Measurements from ENCODE around the gene DENND4B.
"Not testable (repeated sequence)": the region's sequence is repeated elsewhere in the genome, so short reads cannot be mapped to it uniquely, and the experiment has no call there.

The DENND4B gene, protein sequence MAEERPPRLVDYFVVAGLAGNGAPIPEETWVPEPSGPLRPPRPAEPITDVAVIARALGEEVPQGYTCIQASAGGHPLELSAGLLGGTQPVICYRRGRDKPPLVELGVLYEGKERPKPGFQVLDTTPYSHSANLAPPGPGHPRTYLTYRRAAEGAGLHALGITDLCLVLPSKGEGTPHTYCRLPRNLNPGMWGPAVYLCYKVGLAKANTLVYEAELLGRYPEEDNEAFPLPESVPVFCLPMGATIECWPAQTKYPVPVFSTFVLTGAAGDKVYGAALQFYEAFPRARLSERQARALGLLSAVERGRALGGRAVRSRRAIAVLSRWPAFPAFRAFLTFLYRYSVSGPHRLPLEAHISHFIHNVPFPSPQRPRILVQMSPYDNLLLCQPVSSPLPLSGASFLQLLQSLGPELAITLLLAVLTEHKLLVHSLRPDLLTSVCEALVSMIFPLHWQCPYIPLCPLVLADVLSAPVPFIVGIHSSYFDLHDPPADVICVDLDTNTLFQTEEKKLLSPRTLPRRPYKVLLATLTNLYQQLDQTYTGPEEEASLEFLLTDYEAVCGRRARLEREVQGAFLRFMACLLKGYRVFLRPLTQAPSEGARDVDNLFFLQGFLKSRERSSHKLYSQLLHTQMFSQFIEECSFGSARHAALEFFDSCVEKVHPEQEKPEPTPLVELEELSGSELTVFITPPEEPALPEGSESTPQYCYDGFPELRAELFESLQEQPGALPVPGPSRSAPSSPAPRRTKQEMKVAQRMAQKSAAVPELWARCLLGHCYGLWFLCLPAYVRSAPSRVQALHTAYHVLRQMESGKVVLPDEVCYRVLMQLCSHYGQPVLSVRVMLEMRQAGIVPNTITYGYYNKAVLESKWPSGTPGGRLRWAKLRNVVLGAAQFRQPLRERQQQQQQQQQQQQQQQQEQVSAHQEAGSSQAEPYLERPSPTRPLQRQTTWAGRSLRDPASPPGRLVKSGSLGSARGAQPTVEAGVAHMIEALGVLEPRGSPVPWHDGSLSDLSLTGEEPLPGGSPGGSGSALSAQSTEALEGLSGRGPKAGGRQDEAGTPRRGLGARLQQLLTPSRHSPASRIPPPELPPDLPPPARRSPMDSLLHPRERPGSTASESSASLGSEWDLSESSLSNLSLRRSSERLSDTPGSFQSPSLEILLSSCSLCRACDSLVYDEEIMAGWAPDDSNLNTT (N-terminal part only)

DNA sequence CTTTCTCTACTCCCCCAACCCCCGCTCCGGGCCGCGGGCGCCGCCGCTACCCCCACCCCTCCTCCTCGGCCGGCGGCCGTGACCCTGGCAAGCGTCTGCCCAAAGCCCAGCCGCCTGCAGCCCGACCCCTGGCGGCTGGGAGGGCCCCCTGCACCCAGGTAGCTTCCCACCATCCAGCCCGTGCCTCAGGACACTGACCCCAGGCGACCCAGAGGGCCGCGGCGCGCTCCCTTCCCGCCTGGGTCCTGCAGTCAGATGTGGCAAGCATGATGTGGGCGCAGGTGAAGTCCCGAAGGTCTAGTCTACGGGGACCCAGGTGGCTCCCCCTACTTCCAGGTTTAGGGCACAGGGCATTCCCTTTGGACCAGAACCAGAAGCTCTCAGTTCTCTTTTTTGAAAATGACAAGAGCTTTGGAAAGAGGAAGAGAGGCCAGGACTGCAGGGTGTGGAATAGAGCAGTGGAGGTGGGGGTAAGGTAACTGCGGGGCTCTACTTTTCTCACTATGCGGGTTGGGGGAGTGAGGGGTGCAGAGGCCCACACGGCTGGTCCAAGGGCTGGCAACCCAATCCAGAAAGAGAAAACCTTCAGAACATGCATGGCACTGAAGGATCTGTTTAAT lies at the start of gene DENND4B:
Gene DENND4B, minus strand, starts transcription at position 97 of the 620 bp plus-strand sequence. CDS start 2,344 bp downstream, outside the sequence.
- DNase-seq (ENCODE audit: low spot score) = peak; percentile 74

DNA sequence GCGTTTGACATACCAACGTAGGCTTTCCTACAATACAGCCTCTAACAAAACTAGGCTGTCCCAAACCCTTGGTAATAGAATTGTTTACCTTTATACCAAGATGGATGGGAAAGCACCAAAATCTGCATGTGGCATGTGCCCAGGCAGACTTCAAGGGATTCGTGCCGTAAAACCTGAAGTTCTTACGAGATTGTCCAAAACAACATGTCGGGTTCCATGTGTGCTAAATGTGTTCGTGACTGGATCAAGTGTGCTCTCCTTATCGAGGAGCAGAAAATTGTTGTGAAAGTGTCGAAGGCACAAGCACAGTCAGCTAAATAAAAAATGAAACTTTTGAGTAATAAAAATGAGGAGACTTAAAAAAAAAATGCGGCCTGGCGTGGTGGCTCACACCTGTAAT lies 49.1 kb upstream of the DENND4B start:
- DNase-seq (ENCODE audit: low spot score) = no peak

DNA sequence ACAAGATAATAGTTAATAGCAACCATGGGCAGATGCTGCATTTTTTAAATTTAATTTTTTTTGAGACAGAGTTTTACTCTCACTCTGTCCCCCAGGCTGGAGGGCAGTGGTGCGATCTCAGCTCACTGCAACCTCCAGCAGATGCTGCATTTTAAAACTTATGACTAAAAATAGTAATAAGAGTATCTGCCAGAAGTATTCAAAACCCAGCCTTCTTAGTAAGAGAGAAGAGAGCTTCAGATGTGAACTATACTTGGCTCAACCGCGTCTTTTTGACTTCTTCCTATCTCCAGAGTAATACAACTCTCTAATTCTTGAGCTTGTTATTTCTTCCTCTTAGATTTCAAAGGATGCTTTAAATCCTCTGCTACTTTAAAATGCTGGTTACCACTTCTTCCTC lies 48.7 kb upstream of the DENND4B start:
- no peak for DNase-seq (ENCODE audit: low spot score)

DNA sequence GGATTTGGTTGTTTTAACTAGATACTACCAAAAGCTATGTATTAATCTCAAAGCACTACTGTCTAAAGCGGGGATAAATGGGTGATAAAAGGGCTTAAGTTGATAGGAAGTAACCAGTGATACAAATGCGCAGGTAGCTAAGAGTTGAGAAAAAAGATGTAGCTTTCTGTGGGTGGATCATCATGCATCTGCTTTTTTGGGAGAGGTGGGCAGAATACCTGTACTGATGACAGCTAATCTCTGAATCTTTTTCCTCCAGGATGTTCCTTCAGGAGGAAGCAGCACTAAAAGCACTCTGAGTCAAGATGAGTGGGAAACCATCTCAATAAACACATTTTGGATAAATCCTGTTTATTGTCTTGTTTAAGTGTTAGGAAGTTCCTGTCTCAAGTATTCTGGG lies 45.3 kb upstream of the DENND4B start:
- no peak for DNase-seq (ENCODE audit: low spot score)

DNA sequence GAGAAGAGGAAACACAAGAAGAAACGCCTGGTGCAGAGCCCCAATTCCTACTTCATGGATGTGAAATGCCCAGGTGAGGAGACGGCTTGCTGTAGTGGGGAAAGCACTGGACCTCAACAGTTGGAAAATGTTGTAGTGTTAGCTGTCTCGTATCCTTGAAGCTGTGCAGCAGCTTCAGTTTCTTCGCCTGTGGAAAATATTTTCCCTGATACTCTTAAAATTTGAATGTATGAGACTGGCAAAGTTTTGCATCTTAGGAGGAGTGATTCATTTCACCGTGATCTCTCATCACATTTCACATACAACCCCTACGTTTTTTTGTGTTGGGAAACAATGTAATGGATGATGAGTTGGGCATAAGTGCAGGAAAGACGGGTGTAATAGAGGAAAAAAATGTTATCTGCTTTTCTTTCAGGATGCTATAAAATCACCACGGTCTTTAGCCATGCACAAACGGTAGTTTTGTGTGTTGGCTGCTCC lies 44.7 kb upstream of the DENND4B start:
- no peak for DNase-seq (ENCODE audit: low spot score)

DNA sequence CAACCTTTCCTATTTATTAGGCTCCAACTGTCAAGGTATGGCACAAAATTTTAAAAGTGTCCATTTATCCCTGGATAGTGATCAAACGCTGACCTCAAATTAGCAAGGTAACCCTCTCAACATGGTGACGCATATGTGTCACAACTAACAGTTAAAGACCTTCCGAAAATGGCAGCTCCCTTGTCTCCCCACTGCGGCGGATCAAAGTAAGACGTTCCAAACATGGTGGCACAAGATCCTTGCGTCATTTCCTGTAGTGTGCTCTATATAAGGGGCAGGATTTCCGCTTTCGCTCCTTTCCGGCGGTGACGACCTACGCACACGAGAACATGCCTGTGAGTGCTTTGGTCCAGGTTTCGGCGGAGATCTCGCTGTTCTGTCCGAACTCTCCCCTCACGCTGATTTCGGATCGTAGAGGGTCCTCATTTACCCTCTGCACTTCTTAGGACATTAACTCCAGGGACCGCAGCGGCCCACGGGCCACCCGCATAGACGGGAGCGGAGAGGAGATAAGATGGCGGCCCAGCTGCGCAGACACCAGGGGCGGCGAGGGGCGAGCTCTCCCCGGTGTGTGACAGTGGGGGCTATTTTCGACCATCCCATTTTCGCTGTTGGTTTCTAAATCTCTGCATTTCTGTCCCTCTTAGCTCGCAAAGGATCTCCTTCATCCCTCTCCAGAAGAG lies 44.1 kb upstream of the DENND4B start, which contains the start of gene RPS27:
Gene RPS27, plus strand, starts transcription at position 295 of the 683 bp plus-strand sequence. Its CDS starts 35 bp downstream, at position 330.
- peak; percentile 95 for DNase-seq (ENCODE audit: low spot score)

DNA sequence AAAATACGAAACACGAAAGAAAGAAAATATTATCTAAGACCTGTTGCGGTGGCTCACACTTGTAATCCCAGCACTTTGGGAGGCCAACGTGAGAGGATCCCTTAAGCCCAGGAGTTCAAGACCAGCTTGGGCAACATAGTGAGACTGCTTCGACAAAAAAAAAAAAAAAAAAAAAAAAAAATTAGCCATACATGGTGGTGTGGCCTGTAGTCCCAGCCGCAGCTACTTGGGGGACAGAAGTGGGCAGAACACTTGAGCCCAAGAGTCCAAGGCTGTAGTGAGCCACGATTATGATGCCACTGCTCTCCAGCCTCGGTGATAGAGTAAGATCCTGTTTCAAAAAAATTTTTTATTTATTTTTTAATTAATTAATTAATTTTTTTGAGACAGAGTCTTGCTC lies 41.1 kb upstream of the DENND4B start:
- DNase-seq (ENCODE audit: low spot score) = no peak

DNA sequence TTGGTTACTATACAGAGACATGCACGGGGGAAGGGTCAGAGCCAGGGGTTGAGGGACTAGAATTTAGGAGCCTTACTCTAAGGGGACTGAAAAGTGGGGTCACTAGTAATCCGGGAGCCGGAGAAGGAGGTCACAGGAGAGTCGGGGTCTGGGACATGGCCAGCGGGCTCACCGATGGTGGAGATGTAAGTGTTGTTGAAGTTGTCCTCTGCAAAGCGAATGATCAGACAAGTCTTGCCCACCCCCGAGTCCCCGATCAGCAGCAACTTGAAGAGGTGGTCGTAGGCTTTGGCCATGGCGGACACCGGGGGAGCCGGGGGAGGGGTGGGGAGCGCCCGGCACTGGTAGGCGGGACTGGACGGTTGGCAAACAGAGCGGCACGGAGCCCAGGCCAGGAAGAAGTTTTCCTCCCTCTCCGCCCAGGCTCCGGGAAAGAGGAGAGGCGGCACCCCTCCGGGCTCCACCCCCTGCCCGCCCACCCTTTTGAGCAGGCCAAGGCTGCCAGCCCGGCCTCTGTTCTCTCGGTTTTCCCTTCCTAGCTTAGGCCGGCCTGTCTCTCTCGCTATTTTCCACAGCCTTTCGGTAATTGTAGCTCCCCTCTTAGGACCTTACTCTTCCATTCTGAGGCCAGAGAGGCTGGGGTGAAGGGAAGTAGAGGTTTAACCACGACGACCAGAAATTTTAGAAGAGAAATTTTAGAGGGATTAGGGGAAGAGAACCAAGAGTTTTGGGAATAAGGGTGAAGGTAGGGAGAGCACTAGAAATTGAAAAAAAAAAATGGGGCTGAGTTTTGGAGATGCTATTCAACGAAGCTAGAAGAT lies 39.6 kb upstream of the DENND4B start, which contains the start of gene RAB13:
Gene RAB13, minus strand, starts transcription at position 399 of the 821 bp plus-strand sequence. Its CDS starts 103 bp downstream, at position 296.
- no peak for DNase-seq (ENCODE audit: low spot score)

DNA sequence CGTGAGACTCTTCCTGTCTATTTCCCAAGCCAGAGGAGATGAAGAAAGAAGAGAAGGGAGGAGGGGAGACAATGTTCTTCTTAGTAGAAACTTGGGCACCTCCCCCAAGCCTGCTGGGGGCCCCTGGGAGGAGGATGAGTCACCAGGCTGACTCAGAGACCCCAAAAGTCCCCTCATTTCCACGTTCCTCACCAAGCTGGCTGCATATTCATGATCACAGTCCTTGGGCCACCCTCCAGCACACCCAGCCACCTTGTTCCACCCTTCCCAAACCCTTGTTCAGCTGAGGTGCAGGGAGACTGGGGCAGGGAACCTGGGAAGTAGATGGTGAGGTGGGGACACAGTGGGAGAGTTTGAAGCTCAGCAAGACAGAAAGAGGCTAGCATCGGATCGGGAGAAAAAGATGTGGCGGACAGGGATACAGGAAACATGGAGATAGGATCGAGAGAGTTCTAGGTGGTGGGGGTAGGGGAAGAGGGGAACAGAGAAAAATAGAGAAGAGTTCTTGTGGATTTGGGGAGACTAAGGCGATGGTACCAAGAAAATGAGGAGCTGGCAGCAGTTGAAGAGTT lies 38.9 kb upstream of the DENND4B start:
- DNase-seq (ENCODE audit: low spot score) = no peak

DNA sequence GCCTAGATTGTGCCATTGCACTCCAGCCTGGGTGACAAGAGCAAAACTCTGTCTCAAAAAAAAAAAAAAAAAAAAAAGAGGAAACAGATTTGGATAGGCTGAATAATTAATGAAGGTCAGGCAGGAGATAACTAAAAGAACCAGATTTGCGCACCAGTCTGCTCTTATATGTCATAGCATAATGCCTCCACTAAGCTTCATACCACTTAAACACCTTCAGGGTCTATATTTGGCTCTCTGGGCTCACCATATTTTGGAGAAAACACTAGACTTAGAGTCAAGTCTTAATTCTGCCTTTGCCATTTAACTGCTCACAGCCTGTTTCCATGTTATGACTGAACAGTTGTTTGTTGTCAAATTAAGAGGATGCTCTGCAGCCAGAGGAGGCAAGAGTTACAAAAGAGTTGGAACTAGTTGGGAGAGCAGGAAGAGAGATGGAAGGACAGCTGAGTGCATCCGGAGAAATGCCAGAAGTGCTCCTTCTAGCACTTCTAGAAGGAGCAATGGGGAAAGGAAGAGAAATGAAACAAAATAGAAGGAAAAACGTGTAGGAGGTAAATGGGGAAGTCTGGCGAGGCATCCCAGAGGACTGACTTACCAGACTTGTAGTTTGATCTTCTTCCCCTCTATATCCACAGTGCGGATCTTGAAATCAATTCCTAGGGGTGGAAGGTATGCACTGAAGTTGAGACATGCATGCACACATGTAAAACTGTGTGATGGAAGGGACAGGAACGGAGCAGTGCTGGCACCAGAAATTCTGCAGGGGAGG lies 37.8 kb upstream of the DENND4B start:
- DNase-seq (ENCODE audit: low spot score) = no peak

DNA sequence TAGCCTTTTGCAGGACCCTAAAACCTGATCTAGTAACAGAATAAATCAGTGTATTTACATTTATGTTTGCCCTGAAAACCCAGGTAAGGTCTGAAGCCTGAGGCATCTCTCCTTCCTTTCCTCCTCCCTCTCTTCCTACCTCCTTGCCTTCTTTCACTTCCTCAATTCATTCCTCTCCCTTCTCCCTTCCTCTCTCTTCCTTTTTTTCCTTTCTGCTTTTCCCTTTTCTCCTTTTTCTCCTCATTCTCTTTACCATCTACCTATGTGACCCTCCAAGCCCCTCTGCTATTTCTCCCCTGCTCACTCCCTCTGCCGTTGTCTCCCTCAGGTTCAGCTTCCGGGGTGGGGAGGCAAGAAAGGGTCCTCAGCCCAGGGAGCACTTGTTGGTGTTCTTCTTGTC lies 35.2 kb upstream of the DENND4B start:
- not testable (repeated sequence) for DNase-seq (ENCODE audit: low spot score)

DNA sequence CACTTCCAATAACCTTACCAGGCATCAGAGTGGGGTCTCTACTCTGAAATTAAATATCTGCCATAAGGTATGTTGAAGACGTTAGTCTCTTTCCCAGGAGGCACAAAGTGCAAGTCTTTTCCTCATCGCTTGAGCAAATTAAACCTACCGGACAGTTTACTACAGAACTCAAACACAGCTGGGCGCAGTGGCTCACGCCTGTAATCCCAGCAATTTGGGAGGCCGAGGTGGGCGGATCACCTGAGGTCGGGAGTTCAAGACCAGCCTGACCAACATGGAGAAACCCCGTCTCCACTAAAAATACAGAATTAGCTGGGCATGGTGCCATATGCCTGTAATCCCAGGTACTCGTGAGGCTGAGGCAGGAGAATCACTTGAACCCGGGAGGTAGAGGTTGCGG lies 32.6 kb upstream of the DENND4B start:
- not testable (repeated sequence) for DNase-seq (ENCODE audit: low spot score)

DNA sequence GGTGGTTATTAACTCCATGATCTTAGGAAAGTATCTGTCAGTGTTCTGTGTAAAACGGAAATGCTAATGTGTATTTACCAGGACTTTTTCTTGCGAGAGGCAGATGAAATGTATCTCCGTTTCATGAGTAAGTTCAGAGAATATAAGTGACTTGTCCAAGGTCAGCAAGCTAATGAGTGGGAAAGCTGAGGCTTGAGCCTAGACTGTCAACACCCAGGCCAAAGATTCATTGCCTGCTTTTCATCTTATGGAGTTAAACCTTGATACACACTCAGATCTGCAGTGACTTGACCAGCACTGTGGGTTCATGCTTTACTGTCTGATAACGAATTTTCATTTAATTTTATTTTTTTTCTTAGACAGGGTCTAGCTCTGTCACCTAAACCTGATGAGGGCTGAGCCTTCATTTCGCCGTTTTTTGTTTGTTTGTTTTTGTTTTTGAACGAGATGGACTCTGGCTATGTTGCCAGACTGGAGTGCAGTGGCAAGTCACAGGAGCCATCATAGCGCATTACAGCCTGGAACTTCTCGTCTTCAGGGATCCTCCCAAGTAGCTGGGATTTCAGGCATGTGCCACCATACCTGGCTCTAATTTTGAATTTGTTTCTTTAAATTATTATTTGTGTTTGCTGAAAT lies 31.9 kb upstream of the DENND4B start:
- no peak for DNase-seq (ENCODE audit: low spot score)

DNA sequence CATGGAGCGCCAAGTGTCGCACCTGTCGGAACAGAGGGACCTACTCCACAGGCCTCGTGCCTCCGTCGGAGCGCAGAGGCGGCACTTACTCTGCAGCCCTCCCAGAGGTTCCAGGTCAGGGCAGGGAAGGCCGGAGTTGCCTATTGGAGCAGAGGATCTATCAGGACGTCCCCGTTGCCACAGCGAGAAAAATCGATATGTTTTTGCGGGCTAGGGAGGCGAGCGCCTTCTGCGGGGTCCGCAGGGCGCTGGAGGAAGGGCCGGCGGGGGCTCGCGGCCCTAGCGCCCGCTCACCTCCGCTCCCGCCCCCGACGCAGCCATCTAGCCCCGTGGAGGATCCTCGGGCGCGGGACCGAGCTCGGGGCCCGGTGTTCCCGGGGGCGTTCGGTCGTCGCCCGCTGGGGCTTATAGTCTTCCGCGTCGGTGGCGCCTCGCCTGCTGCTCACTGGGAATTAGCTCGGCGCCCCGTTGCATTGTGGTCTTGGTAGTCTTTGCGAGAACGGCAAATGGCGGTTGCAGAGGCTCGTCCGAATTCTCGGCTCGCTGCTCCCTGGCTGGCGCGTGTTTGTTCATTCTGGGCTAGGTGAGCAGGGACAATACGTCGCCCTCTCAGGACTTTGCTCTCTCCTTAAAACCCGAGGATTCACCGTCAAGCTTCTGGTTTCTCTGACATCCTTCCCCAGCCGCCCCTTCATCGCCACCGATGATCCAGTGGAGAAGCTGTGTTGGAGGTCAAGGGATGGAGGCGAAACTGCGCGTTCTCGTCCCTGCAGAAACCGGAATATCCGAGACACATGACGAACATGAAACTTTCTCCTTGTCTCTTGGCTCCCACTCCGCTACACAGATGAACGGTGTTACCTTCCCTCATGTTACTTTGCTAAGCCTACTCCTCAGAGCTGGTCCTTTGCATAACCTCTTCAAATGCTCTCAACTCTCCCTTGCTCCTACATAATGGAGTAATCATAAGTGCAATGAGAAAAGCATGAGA lies 31.0 kb upstream of the DENND4B start, which contains the start of gene JTB:
Gene JTB, minus strand, starts transcription at position 425 of the 991 bp plus-strand sequence. Its CDS starts 422 bp downstream, at position 3.
- DNase-seq (ENCODE audit: low spot score) = peak; percentile 77

DNA sequence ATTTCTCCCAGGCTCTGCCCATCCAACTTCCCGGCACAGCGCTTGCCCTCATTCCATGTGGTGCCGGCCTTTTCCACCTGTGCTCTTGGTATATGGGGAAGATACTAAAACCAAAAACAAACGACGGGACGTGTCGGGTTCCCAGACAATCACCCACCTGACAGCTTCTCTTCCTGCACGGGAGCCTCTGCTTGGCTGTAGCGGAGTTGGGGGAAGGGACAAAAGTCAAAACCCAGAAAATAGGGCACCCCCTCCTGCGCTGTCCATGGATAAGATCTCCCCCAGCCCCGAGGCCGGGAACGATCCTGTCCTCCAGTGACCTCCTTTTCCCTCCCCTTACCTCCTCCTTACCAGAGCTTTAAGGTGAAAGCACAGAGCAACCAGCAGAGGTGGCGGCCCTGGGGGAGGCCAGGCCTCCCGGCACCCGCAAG lies 30.3 kb upstream of the DENND4B start:
- DNase-seq (ENCODE audit: low spot score) = no peak

DNA sequence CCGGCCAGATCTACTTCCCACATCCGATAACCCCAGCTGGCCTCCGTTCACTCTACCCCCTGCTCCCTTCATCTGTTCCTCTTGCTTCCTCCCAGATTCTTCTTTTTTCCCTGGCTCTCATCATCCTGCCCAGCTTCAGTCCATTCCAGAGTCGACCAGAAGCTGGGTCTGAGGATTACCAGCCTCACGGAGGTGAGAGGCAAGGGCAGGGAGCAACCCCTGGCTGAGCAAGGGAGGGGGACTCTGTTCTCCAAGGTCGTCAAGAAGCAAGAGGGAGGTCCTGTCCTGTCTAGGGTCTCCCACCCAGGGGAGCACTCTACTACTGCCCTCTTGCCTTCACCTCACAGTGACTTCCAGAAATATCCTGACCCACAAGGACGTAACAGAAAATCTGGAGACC lies 27.0 kb upstream of the DENND4B start:
- DNase-seq (ENCODE audit: low spot score) = no peak

DNA sequence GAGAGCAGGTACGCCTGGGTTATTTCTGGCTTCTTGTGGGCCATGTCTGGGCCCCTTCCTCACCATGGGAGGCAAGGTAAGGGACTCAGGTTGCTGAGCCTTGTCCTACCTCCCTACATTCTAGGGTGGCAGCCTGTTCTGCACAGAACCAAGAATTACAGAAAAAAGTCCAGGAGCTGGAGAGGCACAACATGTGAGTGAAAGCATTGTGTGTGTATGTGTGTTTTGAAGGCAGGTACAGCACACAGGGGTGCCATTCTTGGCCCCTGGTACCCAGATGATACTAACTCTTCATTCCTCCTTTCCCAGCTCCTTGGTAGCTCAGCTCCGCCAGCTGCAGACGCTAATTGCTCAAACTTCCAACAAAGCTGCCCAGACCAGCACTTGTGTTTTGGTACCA lies 26.6 kb upstream of the DENND4B start:
- no peak for DNase-seq (ENCODE audit: low spot score)

Measured in CD4-positive, alpha-beta T cell treated with Interleukin-6 at 100 ng/mL for 8 hours (primary cell).